Rectal smooth muscle tissue (tissue), 1 donor: ENCODE data around the gene ENTPD7.

Source experiments
- H3K27ac ChIP-seq: one replicate; pipeline ENCODE4 v1.7.0; 2013; ENCODE audit warnings: low read depth, low read length, inconsistent platforms
- H3K27me3 ChIP-seq: one replicate; pipeline ENCODE4 v1.7.0; 2013; ENCODE audit warnings: low read length; ENCODE audit not compliant: control insufficient read depth, insufficient read depth
- H3K36me3 ChIP-seq: one replicate; pipeline ENCODE4 v1.7.0; 2013; ENCODE audit warnings: low read length; ENCODE audit not compliant: control insufficient read depth, insufficient read depth
- H3K4me1 ChIP-seq: one replicate; pipeline ENCODE4 v1.7.0; 2013; ENCODE audit warnings: low read length; ENCODE audit not compliant: control insufficient read depth, insufficient read depth
- H3K4me3 ChIP-seq: one replicate; pipeline ENCODE4 v1.7.0; 2013; ENCODE audit warnings: low read length
- H3K9ac ChIP-seq: one replicate; pipeline ENCODE4 v1.7.0; 2013; ENCODE audit warnings: low read length

Gene ENTPD7

GRCh38 chr10:99676895-99677294 lies 17.6 kb downstream of the ENTPD7 start:
- no peak overlapping the region for H3K4me3 ChIP-seq
- H3K4me1 ChIP-seq = no peaks in the 10 kb centered on the region
- no peaks in the 10 kb centered on the region for H3K36me3 ChIP-seq
- no peak overlapping the region for H3K27ac ChIP-seq
- no peak overlapping the region for H3K9ac ChIP-seq
- no peaks in the 10 kb centered on the region for H3K27me3 ChIP-seq

GRCh38 chr10:99678921-99679320 lies 19.6 kb downstream of the ENTPD7 start:
- Histone ChIP-seq H3K4me1 (no peaks in the 10 kb centered on the region), H3K27ac (no peak overlapping the region), H3K4me3 (no peak overlapping the region), H3K27me3 (no peaks in the 10 kb centered on the region), H3K9ac (no peak overlapping the region), H3K36me3 (no peaks in the 10 kb centered on the region)

GRCh38 chr10:99681553-99681952 lies 22.2 kb downstream of the ENTPD7 start:
- Histone ChIP-seq H3K27me3 (no peaks in the 10 kb centered on the region), H3K4me3 (no peak overlapping the region), H3K27ac (no peak overlapping the region), H3K36me3 (no peaks in the 10 kb centered on the region), H3K9ac (no peak overlapping the region), H3K4me1 (no peaks in the 10 kb centered on the region)

GRCh38 chr10:99682032-99682431 lies 22.7 kb downstream of the ENTPD7 start:
- no peak overlapping the region for H3K4me3 ChIP-seq
- no peak overlapping the region for H3K27ac ChIP-seq
- H3K36me3 ChIP-seq = no peaks in the 10 kb centered on the region
- no peaks in the 10 kb centered on the region for H3K27me3 ChIP-seq
- H3K4me1 ChIP-seq = no peaks in the 10 kb centered on the region
- no peak overlapping the region for H3K9ac ChIP-seq

- no peaks in the 10 kb centered on the region for H3K4me1 ChIP-seq
- peaks cover 4% of the 10 kb centered on the region for H3K36me3 ChIP-seq
- no peak overlapping the region for H3K9ac ChIP-seq
- no peaks in the 10 kb centered on the region for H3K27me3 ChIP-seq
- no peak overlapping the region for H3K4me3 ChIP-seq
- H3K27ac ChIP-seq = no peak overlapping the region
Observed at GRCh38 chr10:99682752-99683151, 23.4 kb downstream of the ENTPD7 start.

- Histone ChIP-seq H3K9ac (no peak overlapping the region), H3K4me3 (no peak overlapping the region), H3K27me3 (no peaks in the 10 kb centered on the region), H3K36me3 (peaks cover 4% of the 10 kb centered on the region), H3K27ac (no peak overlapping the region), H3K4me1 (no peaks in the 10 kb centered on the region)
Observed at GRCh38 chr10:99685597-99685967, 26.3 kb downstream of the ENTPD7 start.

- H3K4me3 ChIP-seq = no peak overlapping the region
- H3K4me1 ChIP-seq = no peaks in the 10 kb centered on the region
- no peaks in the 10 kb centered on the region for H3K27me3 ChIP-seq
- H3K36me3 ChIP-seq = peaks cover 8% of the 10 kb centered on the region
- H3K9ac ChIP-seq = no peak overlapping the region
- H3K27ac ChIP-seq = no peak overlapping the region
Observed at GRCh38 chr10:99689461-99689860, 30.2 kb downstream of the ENTPD7 start.

GRCh38 chr10:99693933-99694583 lies 34.7 kb downstream of the ENTPD7 start:
- Histone ChIP-seq H3K27ac (no peak overlapping the region), H3K4me3 (no peak overlapping the region), H3K9ac (no peak overlapping the region), H3K36me3 (peaks cover 12% of the 10 kb centered on the region), H3K27me3 (no peaks in the 10 kb centered on the region), H3K4me1 (no peaks in the 10 kb centered on the region)

- H3K36me3 ChIP-seq = peaks cover 12% of the 10 kb centered on the region
- H3K9ac ChIP-seq = no peak overlapping the region
- no peaks in the 10 kb centered on the region for H3K4me1 ChIP-seq
- H3K4me3 ChIP-seq = no peak overlapping the region
- no peak overlapping the region for H3K27ac ChIP-seq
- H3K27me3 ChIP-seq = no peaks in the 10 kb centered on the region
Observed at GRCh38 chr10:99695761-99696160, 36.5 kb downstream of the ENTPD7 start.

- Histone ChIP-seq H3K27ac (no peak overlapping the region), H3K36me3 (peaks cover 11% of the 10 kb centered on the region)
Observed at GRCh38 chr10:99698504-99699080, 39.3 kb downstream of the ENTPD7 start.

GRCh38 chr10:99700649-99701048 lies 41.3 kb downstream of the ENTPD7 start:
- no peak overlapping the region for H3K27ac ChIP-seq
- H3K36me3 ChIP-seq = peaks cover 15% of the 10 kb centered on the region
- no peak overlapping the region for H3K4me3 ChIP-seq
- no peaks in the 10 kb centered on the region for H3K4me1 ChIP-seq
- no peaks in the 10 kb centered on the region for H3K27me3 ChIP-seq
- H3K9ac ChIP-seq = no peak overlapping the region

More at GRCh38 chr10:99698504-99699080, 39.3 kb downstream of the ENTPD7 start:
- Histone ChIP-seq H3K9ac (no peak overlapping the region), H3K27me3 (no peaks in the 10 kb centered on the region), H3K4me1 (no peaks in the 10 kb centered on the region), H3K4me3 (no peak overlapping the region)

- H3K9ac ChIP-seq = no peak overlapping the region
- H3K4me1 ChIP-seq = peaks cover 17% of the 10 kb centered on the region
- H3K36me3 ChIP-seq = peaks cover 7% of the 10 kb centered on the region
- peak overlapping the region; percentile 61 for H3K27ac ChIP-seq
- no peaks in the 10 kb centered on the region for H3K27me3 ChIP-seq
- H3K4me3 ChIP-seq = no peak overlapping the region
Observed at GRCh38 chr10:99708428-99709012, 49.2 kb downstream of the ENTPD7 start.
